Neuron (in vitro differentiated cells): ENCODE measurements around the gene SPOCK1.

Experiments used
- H2AFZ ChIP-seq: one replicate; pipeline ENCODE4 v1.6.1; 2013; ENCODE audit warnings: low read depth, mild to moderate bottlenecking, inconsistent platforms, low read length, moderate library complexity
- H3K27me3 ChIP-seq: one replicate; pipeline ENCODE4 v1.6.1; 2013; ENCODE audit warnings: low read length; ENCODE audit not compliant: insufficient read depth
- H3K36me3 ChIP-seq: one replicate; pipeline ENCODE4 v1.6.1; 2013; ENCODE audit warnings: low read length; ENCODE audit not compliant: insufficient read depth
- H3K4me1 ChIP-seq: one replicate; pipeline ENCODE4 v1.6.1; 2013; ENCODE audit warnings: low read length; ENCODE audit not compliant: insufficient read depth
- H3K4me3 ChIP-seq: 2 replicates; pipeline ENCODE4 v1.5.1; 2013; ENCODE audit warnings: mild to moderate bottlenecking, low read length, moderate library complexity
- H3K9me3 ChIP-seq: one replicate; pipeline ENCODE4 v1.6.1; 2013; ENCODE audit warnings: low read length

Gene SPOCK1

GRCh38 chr5:137352095-137352494, 147.0 kb downstream of the SPOCK1 start:
- Histone ChIP-seq H3K27me3 (no peaks in the 10 kb centered on the region), H3K4me3 (no peak overlapping the region), H3K4me1 (peaks cover 8% of the 10 kb centered on the region), H2AFZ (no peak overlapping the region), H3K36me3 (no peaks in the 10 kb centered on the region), H3K9me3 (no peaks in the 10 kb centered on the region)

DNA sequence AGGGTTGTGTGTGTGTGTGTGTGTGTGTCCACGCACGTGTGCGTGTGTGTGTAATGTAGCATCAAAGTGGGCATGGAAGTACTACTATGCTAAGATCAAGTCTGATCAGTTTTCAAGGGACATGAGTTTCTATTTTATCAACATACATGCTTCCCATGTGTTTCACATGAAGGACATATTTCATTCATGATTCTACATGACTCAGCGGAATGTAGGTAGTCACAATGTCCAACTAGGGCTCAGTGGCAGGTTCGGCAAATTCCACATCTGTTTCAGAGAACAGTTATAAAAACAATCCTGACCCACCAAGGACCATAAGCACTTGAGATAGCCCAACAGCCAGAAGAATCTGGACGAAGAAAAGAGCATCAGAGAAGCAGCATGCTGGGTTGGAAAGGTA, 148.3 kb downstream of the SPOCK1 start:
- no peaks in the 10 kb centered on the region for H3K9me3 ChIP-seq
- H3K4me1 ChIP-seq, result peaks cover 17% of the 10 kb centered on the region
- no peaks in the 10 kb centered on the region for H3K36me3 ChIP-seq
- H2AFZ ChIP-seq, result no peak overlapping the region
- no peak overlapping the region for H3K4me3 ChIP-seq
- no peaks in the 10 kb centered on the region for H3K27me3 ChIP-seq

- Histone ChIP-seq H2AFZ (no peak overlapping the region), H3K27me3 (no peaks in the 10 kb centered on the region), H3K9me3 (no peaks in the 10 kb centered on the region), H3K36me3 (no peaks in the 10 kb centered on the region), H3K4me3 (no peak overlapping the region), H3K4me1 (peaks cover 25% of the 10 kb centered on the region)
These were observed 150.4 kb downstream of the SPOCK1 start for GRCh38 chr5:137348759-137349158.

- Histone ChIP-seq H3K27me3 (no peaks in the 10 kb centered on the region), H3K36me3 (no peaks in the 10 kb centered on the region), H2AFZ (no peak overlapping the region), H3K4me1 (peaks cover 28% of the 10 kb centered on the region), H3K9me3 (no peaks in the 10 kb centered on the region), H3K4me3 (no peak overlapping the region)
These were observed 151.3 kb downstream of the SPOCK1 start for GRCh38 chr5:137347865-137348264.

GRCh38 chr5:137346281-137346680, 152.8 kb downstream of the SPOCK1 start:
- H3K27me3 ChIP-seq, result no peaks in the 10 kb centered on the region
- H3K36me3 ChIP-seq, result no peaks in the 10 kb centered on the region
- H3K4me1 ChIP-seq, result peaks cover 39% of the 10 kb centered on the region
- H2AFZ ChIP-seq, result no peak overlapping the region
- no peak overlapping the region for H3K4me3 ChIP-seq
- H3K9me3 ChIP-seq, result no peaks in the 10 kb centered on the region

DNA sequence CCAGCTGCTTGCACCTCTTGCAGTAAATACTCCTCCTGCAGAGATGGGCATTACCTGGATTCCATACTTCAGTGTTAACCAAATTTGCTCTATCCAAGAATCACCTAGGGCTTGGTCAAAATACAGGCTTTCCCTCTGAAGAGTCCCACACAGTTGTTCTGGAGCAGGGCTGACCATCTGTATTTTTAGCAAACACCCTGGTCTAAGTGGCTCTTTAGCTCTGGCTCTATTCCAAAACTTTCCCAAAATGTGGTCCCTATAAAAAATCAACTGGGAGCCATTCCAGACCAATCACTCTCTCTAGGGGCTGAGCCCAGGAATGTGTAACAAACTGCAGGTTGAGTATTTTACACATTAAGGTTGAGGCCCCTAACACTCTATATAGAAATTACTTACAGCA, 153.7 kb downstream of the SPOCK1 start:
- H2AFZ ChIP-seq, result no peak overlapping the region
- H3K36me3 ChIP-seq, result no peaks in the 10 kb centered on the region
- no peaks in the 10 kb centered on the region for H3K27me3 ChIP-seq
- H3K4me1 ChIP-seq, result peaks cover 39% of the 10 kb centered on the region
- H3K4me3 ChIP-seq, result no peak overlapping the region
- H3K9me3 ChIP-seq, result no peaks in the 10 kb centered on the region

- H3K9me3 ChIP-seq, result no peaks in the 10 kb centered on the region
- H3K27me3 ChIP-seq, result no peaks in the 10 kb centered on the region
- H2AFZ ChIP-seq, result no peak overlapping the region
- peaks cover 39% of the 10 kb centered on the region for H3K4me1 ChIP-seq
- no peak overlapping the region for H3K4me3 ChIP-seq
- no peaks in the 10 kb centered on the region for H3K36me3 ChIP-seq
These were observed 154.3 kb downstream of the SPOCK1 start for GRCh38 chr5:137344723-137345322.

- no peak overlapping the region for H2AFZ ChIP-seq
- H3K27me3 ChIP-seq, result no peaks in the 10 kb centered on the region
- no peaks in the 10 kb centered on the region for H3K36me3 ChIP-seq
- no peaks in the 10 kb centered on the region for H3K9me3 ChIP-seq
- H3K4me1 ChIP-seq, result peaks cover 39% of the 10 kb centered on the region
- no peak overlapping the region for H3K4me3 ChIP-seq
These were observed 155.1 kb downstream of the SPOCK1 start for GRCh38 chr5:137344021-137344420.

DNA sequence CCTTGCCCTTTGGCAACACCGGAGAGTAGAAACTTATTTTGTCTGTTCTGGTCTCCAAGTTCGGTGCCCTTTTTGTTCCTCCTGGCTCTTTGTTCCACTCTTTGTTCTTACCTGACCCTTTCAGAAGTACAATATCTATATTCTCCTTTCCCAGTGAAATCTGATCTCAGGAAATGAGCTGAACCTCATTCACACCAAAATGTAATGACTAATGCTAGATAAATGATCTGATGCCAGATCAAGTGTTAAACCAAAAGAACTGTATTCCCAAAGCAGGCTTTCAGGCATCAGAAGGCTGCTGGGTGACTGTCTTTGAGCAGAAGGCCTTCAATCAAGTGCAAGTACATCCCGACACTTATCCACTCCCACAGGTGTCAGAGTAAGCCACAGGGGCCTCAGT, 156.4 kb downstream of the SPOCK1 start:
- no peak overlapping the region for H2AFZ ChIP-seq
- H3K27me3 ChIP-seq, result no peaks in the 10 kb centered on the region
- H3K4me3 ChIP-seq, result no peak overlapping the region
- H3K9me3 ChIP-seq, result no peaks in the 10 kb centered on the region
- peaks cover 31% of the 10 kb centered on the region for H3K4me1 ChIP-seq
- H3K36me3 ChIP-seq, result no peaks in the 10 kb centered on the region

- no peaks in the 10 kb centered on the region for H3K27me3 ChIP-seq
- H3K4me1 ChIP-seq, result peaks cover 31% of the 10 kb centered on the region
- H3K9me3 ChIP-seq, result no peaks in the 10 kb centered on the region
- no peaks in the 10 kb centered on the region for H3K36me3 ChIP-seq
- H2AFZ ChIP-seq, result no peak overlapping the region
- no peak overlapping the region for H3K4me3 ChIP-seq
These were observed 157.3 kb downstream of the SPOCK1 start for GRCh38 chr5:137341831-137342230.

DNA sequence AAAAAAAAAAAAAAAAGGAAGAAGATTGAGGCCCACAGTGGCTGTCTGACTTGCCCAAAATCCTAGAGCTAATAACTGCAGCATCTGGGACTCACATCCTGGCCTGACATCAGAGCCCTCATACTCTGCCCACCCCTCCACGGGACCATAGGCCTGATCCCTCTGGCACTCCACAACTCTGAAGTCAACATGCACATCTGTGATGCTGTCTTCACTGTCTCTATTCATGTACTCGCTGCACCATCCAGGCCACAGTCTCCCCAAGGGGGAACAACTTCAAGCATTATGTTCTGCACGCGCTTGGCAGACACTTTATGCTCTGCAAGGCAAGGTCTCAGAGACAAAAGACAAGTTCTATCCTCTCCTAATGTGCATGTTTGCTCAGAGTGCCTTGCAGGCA, 158.2 kb downstream of the SPOCK1 start:
- H3K9me3 ChIP-seq, result no peaks in the 10 kb centered on the region
- no peak overlapping the region for H2AFZ ChIP-seq
- no peak overlapping the region for H3K4me3 ChIP-seq
- H3K4me1 ChIP-seq, result peaks cover 24% of the 10 kb centered on the region
- no peaks in the 10 kb centered on the region for H3K36me3 ChIP-seq
- H3K27me3 ChIP-seq, result no peaks in the 10 kb centered on the region

GRCh38 chr5:137336565-137337120, 162.5 kb downstream of the SPOCK1 start:
- no peaks in the 10 kb centered on the region for H3K9me3 ChIP-seq
- no peaks in the 10 kb centered on the region for H3K4me1 ChIP-seq
- H3K4me3 ChIP-seq, result no peak overlapping the region
- H3K36me3 ChIP-seq, result no peaks in the 10 kb centered on the region
- no peak overlapping the region for H2AFZ ChIP-seq
- no peaks in the 10 kb centered on the region for H3K27me3 ChIP-seq

- no peaks in the 10 kb centered on the region for H3K27me3 ChIP-seq
- H3K4me1 ChIP-seq, result no peaks in the 10 kb centered on the region
- H3K36me3 ChIP-seq, result no peaks in the 10 kb centered on the region
- H2AFZ ChIP-seq, result no peak overlapping the region
- no peak overlapping the region for H3K4me3 ChIP-seq
- no peaks in the 10 kb centered on the region for H3K9me3 ChIP-seq
These were observed 163.0 kb downstream of the SPOCK1 start for GRCh38 chr5:137336161-137336560.

GRCh38 chr5:137335493-137335892, 163.6 kb downstream of the SPOCK1 start:
- Histone ChIP-seq H2AFZ (no peak overlapping the region), H3K36me3 (no peaks in the 10 kb centered on the region), H3K4me1 (no peaks in the 10 kb centered on the region), H3K4me3 (no peak overlapping the region), H3K9me3 (no peaks in the 10 kb centered on the region), H3K27me3 (no peaks in the 10 kb centered on the region)
